GM12873 (cell line): ENCODE measurements around the gene ASB2.

ENCODE experiments used
- CTCF ChIP-seq: IDR thresholded peaks from 2 replicates; pipeline ENCODE4 v1.5.1; 2012; ENCODE audit warnings: low read depth, mild to moderate bottlenecking, moderate library complexity, low read length, control low read depth; ENCODE audit not compliant: insufficient read depth; ENCODE audit errors: missing control alignments

Gene ASB2

DNA sequence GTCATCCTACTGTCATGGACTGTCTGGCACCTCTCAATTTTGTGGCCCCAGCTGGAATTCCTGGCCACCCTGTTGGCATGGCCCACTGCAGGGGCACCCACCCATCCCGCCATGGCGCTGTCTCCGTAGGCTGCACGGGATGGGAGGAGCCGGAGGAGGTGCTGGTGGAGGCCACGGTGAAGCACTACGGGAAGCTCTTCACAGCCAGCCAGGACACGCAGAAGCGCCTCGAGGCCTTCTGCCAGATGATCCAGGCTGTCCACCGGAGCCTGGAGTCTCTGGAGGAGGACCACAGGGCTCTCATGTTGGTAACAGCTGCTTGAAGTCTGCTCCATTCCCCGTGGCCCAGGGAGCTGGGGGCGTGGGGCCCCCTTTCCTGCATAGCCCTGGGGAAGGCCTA, 24.6 kb upstream of the ASB2 start:
- no peak for TF ChIP-seq CTCF

DNA sequence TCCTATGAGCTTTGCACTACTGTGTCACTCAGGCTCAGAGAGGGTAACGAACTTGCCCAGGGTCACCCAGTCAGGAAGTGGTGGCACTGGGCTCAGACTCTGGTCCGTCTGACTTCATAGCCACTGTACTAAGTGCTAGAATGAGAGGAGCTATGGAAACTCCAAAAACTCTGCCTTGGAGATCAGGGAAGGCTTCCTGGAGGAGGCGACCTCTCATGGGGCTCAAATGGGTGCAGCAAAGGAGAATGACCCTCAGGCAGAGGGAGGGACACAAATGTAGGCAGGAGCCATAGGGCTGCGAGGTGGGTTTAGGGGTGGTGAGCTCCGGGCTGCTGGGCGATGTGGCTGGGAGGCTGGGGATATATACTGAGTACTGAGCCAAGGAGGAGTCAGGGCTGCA, 23.9 kb upstream of the ASB2 start:
- no peak for TF ChIP-seq CTCF

DNA sequence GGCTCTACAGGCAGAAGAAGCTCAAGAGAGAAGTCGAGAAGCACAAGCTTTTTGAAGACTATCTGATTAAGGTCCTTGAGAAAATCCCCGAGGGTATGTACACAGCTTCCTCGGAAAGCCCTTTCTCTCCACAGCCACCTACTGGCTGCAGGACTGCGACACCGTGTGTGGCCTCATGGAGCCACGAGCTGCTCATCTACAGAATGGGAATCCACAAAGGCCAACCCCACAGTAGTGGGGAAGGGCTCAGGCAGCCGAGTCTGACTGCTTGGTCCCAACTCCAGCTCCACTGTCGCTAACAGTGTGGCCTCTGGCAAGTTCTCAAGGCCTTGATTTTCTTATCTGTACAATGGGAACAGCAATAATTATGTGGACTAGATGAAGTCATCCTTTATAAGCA, 23.2 kb upstream of the ASB2 start:
- TF ChIP-seq CTCF: no peak

- TF ChIP-seq CTCF: no peak
Measured at GRCh38 chr14:93998871-93999403, 22.6 kb upstream of the ASB2 start.

GRCh38 chr14:93997916-93998870, 21.8 kb upstream of the ASB2 start:
- TF ChIP-seq CTCF: no peak

DNA sequence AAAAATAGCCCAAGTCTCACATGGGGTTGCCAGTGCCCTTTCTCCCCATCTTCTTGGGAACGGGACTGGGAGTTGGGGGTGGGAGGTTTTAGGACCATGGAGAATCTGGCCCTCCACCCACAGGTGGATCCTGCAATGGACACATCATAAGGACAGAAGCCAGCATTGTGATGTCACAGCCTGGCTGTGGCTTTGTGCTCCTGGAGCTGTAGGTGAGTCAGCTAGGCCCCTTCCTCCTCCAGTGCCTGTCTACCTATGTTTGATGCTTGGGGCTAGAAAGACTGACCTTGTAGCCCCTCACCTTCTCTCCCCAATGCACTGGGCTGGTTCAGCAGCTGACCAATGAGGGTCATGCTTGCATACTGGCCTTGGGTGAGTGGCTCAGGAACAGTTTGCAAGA, 20.7 kb upstream of the ASB2 start, which contains the start of gene CCDC197:
CCDC197 (plus strand) TSS at position 220 of the 400 bp plus-strand sequence. CDS start 831 bp downstream, outside the sequence.
- no peak for TF ChIP-seq CTCF

GRCh38 chr14:93996130-93996695, 19.8 kb upstream of the ASB2 start:
- TF ChIP-seq CTCF: no peak
